HG03097 (cell line): ENCODE data around the gene ACP2.
"Not testable (repeated sequence)": the region's sequence is repeated elsewhere in the genome, so short reads cannot be mapped to it uniquely, and the experiment has no call there.

Experiments used
- ATAC-seq: cut with Tn5 transposase; IDR thresholded peaks from one replicate; pipeline ENCODE4 v1.9.1; 2021; ENCODE audit not compliant: unreplicated experiment, low FRiP score

ACP2 gene

DNA sequence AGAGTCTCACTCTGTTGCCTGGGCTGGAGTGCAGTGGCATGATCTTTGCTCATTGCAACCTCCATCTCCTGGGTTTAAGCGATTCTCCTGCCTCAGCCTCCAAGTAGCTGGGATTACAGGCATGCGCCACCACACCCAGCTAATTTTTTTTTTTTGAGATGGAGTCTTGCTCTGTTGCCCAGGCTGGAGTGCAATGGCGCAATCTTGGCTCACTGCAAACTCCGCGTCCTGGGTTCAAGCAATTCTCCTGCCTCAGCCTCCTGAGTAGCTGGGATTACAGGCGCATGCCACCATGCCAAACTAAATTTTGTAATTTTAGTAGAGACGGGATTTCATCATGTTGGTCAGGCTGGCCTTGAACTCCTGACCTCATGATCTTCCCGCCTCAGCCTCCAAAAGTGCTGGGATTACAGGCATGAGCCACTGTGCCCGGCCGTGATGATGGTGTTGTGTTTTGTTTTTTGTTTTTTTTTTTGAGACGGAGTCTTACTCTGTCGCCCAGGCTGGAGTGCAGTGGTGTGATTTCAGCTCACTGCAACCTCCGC is 40.5 kb downstream of the ACP2 start:
- ATAC-seq = not testable (repeated sequence)

DNA sequence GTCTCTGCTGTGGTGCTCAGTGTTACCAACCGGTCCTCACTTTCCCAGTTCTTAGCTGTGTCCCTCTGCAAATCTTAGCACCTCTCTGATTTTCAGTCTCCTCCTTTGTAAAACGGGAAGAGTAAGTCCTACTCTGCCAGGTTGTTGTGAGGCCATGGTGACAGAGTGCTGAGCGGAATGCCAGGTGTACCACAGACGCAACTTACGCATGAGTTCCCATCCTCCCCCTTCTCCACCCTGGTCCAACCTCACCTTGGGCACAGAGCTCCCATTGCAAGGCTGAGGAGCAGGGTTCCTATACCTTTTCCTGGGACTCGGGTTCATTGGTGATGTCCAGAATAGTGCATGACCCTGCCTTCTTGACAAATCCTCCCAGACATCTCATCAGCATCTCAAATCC is 41.2 kb downstream of the ACP2 start:
- ATAC-seq = no peak

DNA sequence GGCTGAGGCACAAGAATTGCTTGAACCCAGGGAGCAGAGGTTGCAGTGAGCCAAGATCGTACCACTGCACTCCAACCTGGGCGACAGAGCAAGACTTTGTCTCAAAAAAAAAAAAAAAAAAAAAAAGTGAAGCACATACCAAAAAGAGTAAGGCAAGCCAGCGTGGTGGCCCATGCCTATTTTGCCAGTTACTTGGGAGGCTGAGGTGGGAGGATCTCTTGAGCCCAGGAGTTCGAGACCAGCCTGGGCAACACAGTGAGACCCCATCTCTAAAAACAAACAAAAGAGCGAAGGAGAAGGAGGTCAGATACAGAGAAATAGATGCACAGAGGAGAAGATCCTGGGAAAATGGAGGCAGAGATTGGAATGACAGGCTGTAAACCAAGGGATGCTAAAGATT is 42.0 kb downstream of the ACP2 start:
- ATAC-seq = not testable (repeated sequence)

DNA sequence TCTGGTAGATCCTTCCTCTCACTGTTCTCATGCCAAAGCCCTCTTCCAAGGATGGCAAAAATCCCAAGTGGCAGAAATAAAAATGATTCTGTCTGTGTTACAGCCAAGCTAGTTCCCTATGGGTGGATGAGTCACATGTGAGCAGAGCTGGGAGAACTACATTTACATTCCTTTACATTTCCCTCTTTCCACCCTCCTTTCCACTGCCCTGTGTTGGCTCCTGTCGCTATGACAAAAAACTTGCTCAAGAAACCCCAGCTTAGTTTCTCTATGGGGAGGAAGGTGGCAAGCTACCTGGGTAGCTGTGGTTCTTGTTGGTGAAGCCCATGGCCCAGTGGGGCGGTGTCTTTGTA is 44.0 kb downstream of the ACP2 start:
- no peak for ATAC-seq

DNA sequence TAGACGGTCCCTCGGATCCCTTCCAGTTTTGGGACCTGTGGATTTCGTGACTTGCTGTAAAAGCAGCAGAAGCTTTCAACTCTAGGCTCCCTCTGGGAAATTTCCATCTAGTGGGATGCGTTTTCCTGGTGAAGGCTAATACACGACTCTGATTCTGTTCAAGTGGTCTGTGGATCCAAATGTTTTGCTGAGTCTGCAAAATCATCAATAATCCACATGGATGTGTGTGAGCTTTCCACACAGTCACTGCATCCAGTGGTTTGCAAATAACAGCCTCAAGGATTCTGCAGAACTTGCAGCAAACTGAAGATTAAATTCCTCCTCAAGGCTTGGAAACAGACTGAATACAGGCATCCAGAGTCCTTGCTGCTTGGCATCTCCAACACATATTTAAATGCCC is 46.0 kb downstream of the ACP2 start:
- ATAC-seq = no peak

DNA sequence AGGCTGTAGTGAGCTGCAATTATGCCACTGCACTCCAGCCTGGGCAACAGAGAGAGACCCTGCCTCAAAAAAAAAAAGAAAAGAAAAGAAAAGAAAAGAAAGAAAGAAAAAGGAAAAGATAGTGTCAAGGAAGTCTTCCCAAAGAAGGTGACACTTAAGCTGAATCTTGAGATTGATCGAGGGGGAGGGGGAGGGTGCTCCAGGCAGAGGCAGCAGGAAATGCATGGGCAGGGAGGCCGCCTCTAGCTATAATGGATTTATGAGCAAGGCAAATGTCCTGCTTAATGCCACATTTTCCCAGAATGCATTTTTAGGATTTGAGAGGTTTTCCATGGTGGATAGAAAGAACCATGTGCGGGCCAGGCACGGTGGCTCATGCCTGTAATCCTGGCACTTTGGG is 47.6 kb downstream of the ACP2 start:
- no peak for ATAC-seq

DNA sequence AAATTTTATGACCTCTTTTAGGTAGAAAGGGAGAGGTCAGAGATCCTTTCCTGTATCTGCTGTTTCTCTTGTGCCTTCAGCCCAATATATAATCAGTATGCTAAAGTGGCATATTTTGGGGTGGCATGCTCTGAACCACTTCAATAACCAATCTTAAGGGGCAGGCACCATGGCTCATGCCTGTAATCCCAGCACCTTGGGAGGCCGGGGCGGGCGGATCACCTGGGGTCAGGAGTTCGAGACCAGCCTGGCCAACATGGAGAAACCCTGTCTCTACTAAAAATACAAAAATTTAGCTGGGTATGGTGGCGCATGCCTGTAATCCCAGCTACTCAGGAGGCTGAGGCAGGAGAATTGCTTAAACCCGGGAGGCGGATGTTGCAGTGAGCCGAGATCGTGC is 50.5 kb downstream of the ACP2 start:
- ATAC-seq = not testable (repeated sequence)

DNA sequence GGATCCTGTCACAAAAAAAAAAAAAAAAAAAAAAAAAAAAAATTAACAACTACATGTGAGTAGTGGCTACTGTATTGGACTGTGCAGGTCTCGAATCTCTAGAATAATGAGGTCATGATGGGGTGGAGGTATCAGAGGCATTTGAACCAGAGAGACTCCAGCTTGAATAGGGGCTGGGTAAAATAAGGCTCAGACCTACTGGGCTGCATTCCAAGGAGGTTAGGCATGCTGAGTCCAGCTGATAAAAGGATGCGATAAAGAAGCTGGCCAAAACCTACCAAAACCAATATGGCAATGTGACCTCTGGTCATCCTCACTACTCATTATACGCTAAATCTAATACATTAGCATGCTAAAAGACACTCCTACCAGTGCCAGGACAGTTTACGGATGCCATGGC is 56.5 kb downstream of the ACP2 start:
- ATAC-seq = no peak

DNA sequence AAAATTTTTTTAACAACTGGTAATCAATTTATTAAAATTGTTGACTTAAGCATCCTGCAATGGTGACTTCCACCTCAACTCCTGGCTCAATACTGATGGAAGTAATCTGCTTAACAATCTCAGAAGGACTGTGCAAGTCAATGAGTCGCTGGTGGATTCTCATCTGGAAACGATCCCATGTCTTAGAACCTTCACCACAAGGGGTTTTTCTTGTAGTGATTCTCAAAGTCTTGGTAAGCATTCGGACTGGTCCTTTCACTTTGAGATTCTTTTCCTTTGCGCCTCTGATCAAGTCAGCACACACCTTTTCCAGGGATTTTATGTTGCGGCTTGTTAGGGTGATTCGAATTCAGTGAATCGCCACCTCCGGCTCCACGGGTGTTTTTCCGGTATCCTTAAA is 57.5 kb downstream of the ACP2 start:
- not testable (repeated sequence) for ATAC-seq
